KMS-11 (cell line): ENCODE measurements around the gene POU6F2.

Source experiments
- H2AFZ ChIP-seq: fragments of 200-600 bp; sonication (generic); 2 replicates; pipeline ENCODE4 v1.6.1; 2016; ENCODE audit warnings: antibody characterized with exemption, mixed run types, low read depth
- H3K27ac ChIP-seq: fragments of 200-600 bp; sonication (generic); 2 replicates; pipeline ENCODE4 v1.6.1; 2016; ENCODE audit warnings: mild to moderate bottlenecking, mixed run types
- H3K27me3 ChIP-seq: fragments of 200-600 bp; sonication (generic); 2 replicates; pipeline ENCODE4 v1.6.1; 2017; ENCODE audit warnings: mild to moderate bottlenecking, low read depth, mixed run types, moderate library complexity; ENCODE audit not compliant: insufficient read depth
- H3K36me3 ChIP-seq: fragments of 200-600 bp; sonication (generic); 2 replicates; pipeline ENCODE4 v1.6.1; 2017; ENCODE audit warnings: mild to moderate bottlenecking, mixed run types; ENCODE audit not compliant: insufficient read depth
- H3K4me1 ChIP-seq: fragments of 200-600 bp; sonication (generic); 2 replicates; pipeline ENCODE4 v1.6.1; 2016; ENCODE audit warnings: mild to moderate bottlenecking, low read depth, mixed run types; ENCODE audit not compliant: poor library complexity, severe bottlenecking
- H3K4me2 ChIP-seq: fragments of 200-600 bp; sonication (generic); 2 replicates; pipeline ENCODE4 v1.7.0; 2016; ENCODE audit warnings: mild to moderate bottlenecking, mixed run types
- H3K4me3 ChIP-seq: fragments of 200-600 bp; sonication (generic); IDR thresholded peaks from 2 replicates; pipeline ENCODE4 v1.6.1; 2017; ENCODE audit warnings: low read depth, low read length, mixed read lengths; ENCODE audit not compliant: insufficient read depth
- H3K79me2 ChIP-seq: fragments of 200-600 bp; sonication (generic); 2 replicates; pipeline ENCODE4 v1.6.1; 2016; ENCODE audit warnings: low read depth, mixed run types; ENCODE audit not compliant: insufficient read depth
- H3K9ac ChIP-seq: fragments of 200-600 bp; sonication (generic); 2 replicates; pipeline ENCODE4 v1.6.1; 2016; ENCODE audit warnings: mild to moderate bottlenecking, mixed run types
- H4K20me1 ChIP-seq: fragments of 200-600 bp; sonication (generic); 2 replicates; pipeline ENCODE4 v1.6.1; 2016; ENCODE audit warnings: mild to moderate bottlenecking, mixed run types; ENCODE audit not compliant: insufficient read depth
- CTCF ChIP-seq: fragments of 200-600 bp; sonication (generic); conservative IDR thresholded peaks from 2 replicates; pipeline ENCODE4 v1.6.1; 2017; ENCODE audit warnings: low read depth, mild to moderate bottlenecking, antibody characterized with exemption, low read length, moderate library complexity, mixed read lengths

POU6F2 gene

GRCh38 chr7:39384386-39384785 is 406.7 kb downstream of the POU6F2 start:
- Histone ChIP-seq H3K9ac (no peak overlapping the region), H3K27me3 (no peaks in the 10 kb centered on the region), H3K4me3 (no peak overlapping the region), H3K36me3 (no peaks in the 10 kb centered on the region), H2AFZ (no peak overlapping the region), H3K4me1 (no peaks in the 10 kb centered on the region), H4K20me1 (no peaks in the 10 kb centered on the region), H3K4me2 (no peak overlapping the region), H3K27ac (no peak overlapping the region), H3K79me2 (no peaks in the 10 kb centered on the region)
- TF ChIP-seq CTCF: no peak

- Histone ChIP-seq H3K4me2 (no peak overlapping the region), H3K27ac (no peak overlapping the region), H2AFZ (no peak overlapping the region), H3K9ac (no peak overlapping the region), H3K79me2 (no peaks in the 10 kb centered on the region), H4K20me1 (no peaks in the 10 kb centered on the region), H3K36me3 (no peaks in the 10 kb centered on the region), H3K27me3 (no peaks in the 10 kb centered on the region), H3K4me3 (no peak overlapping the region), H3K4me1 (no peaks in the 10 kb centered on the region)
- TF ChIP-seq CTCF: no peak
Observed at GRCh38 chr7:39386718-39387117, 409.0 kb downstream of the POU6F2 start.

- no peak overlapping the region for H3K4me3 ChIP-seq
- no peak for TF ChIP-seq CTCF
- no peak overlapping the region for H3K4me2 ChIP-seq
- H4K20me1 ChIP-seq: no peaks in the 10 kb centered on the region
- H3K79me2 ChIP-seq: no peaks in the 10 kb centered on the region
- H2AFZ ChIP-seq: no peak overlapping the region
- H3K4me1 ChIP-seq: no peaks in the 10 kb centered on the region
- H3K27ac ChIP-seq: no peak overlapping the region
- H3K27me3 ChIP-seq: no peaks in the 10 kb centered on the region
- H3K36me3 ChIP-seq: no peaks in the 10 kb centered on the region
- no peak overlapping the region for H3K9ac ChIP-seq
Observed at GRCh38 chr7:39392151-39392550, 414.4 kb downstream of the POU6F2 start.

GRCh38 chr7:39394105-39394680 is 416.5 kb downstream of the POU6F2 start:
- H3K9ac ChIP-seq: no peak overlapping the region
- no peaks in the 10 kb centered on the region for H3K27me3 ChIP-seq
- H3K4me2 ChIP-seq: no peak overlapping the region
- H4K20me1 ChIP-seq: no peaks in the 10 kb centered on the region
- no peaks in the 10 kb centered on the region for H3K4me1 ChIP-seq
- TF ChIP-seq CTCF: no peak
- no peak overlapping the region for H3K4me3 ChIP-seq
- no peak overlapping the region for H3K27ac ChIP-seq
- no peaks in the 10 kb centered on the region for H3K79me2 ChIP-seq
- H3K36me3 ChIP-seq: no peaks in the 10 kb centered on the region
- H2AFZ ChIP-seq: no peak overlapping the region
